H1 (cell line): Measurements from ENCODE around the gene COL25A1. TPM values are rescaled to one million over a fixed set of nuclear protein-coding genes. Genes with fewer than 3 reads are reported as not detected.

ENCODE experiments used
- CTCF ChIA-PET: fragments of 300-600 bp; sonication (Branson Sonifier 250); formaldehyde crosslinking; loops from one replicate; lab custom pipeline; 2021; ENCODE audit not compliant: partially characterized antibody; lab: Charles Lee
- POLR2A ChIA-PET: fragments of 300-600 bp; sonication (Branson Sonifier 250); formaldehyde crosslinking; loops from one replicate; lab custom pipeline; 2021; ENCODE audit warnings: inconsistent platforms; ENCODE audit not compliant: partially characterized antibody; lab: Charles Lee
- DNase-seq, 2 experiments: peaks; one replicate each; pipeline versions ENCODE4 v3.0.0 to v3.0.0-alpha.2; 2010 to 2022; ENCODE audit warnings: low spot score in 2 of 2, low read depth in 1 of 2, mixed read lengths in 1 of 2
- FAIRE-seq: peaks from 2 replicates; lab custom pipeline; 2011; peaks lifted over from hg19 to GRCh38; lab: Jason Lieb, UNC
- H2AFZ ChIP-seq: 2 replicates; pipeline ENCODE4 v1.8.1; 2012; ENCODE audit warnings: low read length, inconsistent platforms
- H2AK5ac ChIP-seq: 2 replicates; pipeline ENCODE4 v1.6.1; 2013; ENCODE audit warnings: low read depth, low read length
- H2BK120ac ChIP-seq: replicated peaks from 2 replicates; pipeline ENCODE3; 2013; ENCODE audit warnings: low read depth, low read length, inconsistent platforms
- H2BK12ac ChIP-seq: 2 replicates; pipeline ENCODE4 v1.6.1; 2013; ENCODE audit warnings: low read depth, low read length
- H2BK15ac ChIP-seq: 2 replicates; pipeline ENCODE4 v1.6.1; 2013; ENCODE audit warnings: low read length
- H2BK20ac ChIP-seq: 2 replicates; pipeline ENCODE4 v1.6.1; 2013; ENCODE audit warnings: low read length
- H2BK5ac ChIP-seq: 2 replicates; pipeline ENCODE4 v1.6.1; 2013; ENCODE audit warnings: low read depth, low read length
- H3K14ac ChIP-seq: 2 replicates; pipeline ENCODE4 v1.6.1; 2013; ENCODE audit warnings: inconsistent platforms; ENCODE audit not compliant: insufficient read length
- H3K18ac ChIP-seq: 2 replicates; pipeline ENCODE4 v1.6.1; 2013; ENCODE audit warnings: low read length; ENCODE audit errors: extremely low read depth
- H3K23ac ChIP-seq: 2 replicates; pipeline ENCODE4 v1.6.1; 2013; ENCODE audit warnings: inconsistent platforms; ENCODE audit not compliant: insufficient read length
- H3K23me2 ChIP-seq: 2 replicates; pipeline ENCODE4 v1.6.1; 2013; ENCODE audit warnings: low read depth, low read length
- H3K27ac ChIP-seq: 2 replicates; pipeline ENCODE4 v1.6.1; 2011; ENCODE audit warnings: low read depth, low read length, inconsistent platforms
- H3K27me3 ChIP-seq, 4 experiments: replicated peaks in 1 of 4; 1 replicate in 1 of 4; 2 replicates in 3 of 4; pipeline versions ENCODE4 v1.6.1 to v1.8.1; 2011 to 2013; ENCODE audit warnings: low read length in 3 of 4, mild to moderate bottlenecking in 3 of 4, inconsistent platforms in 2 of 4, mixed read lengths in 2 of 4, moderate library complexity in 1 of 4; ENCODE audit not compliant: control insufficient read depth in 3 of 4, insufficient read depth in 3 of 4; ENCODE audit errors: extremely low read depth in 1 of 4
- H3K36me3 ChIP-seq, 4 experiments: 2 replicates each; pipeline versions ENCODE4 v1.6.1 to v1.8.1; 2011 to 2013; ENCODE audit warnings: mild to moderate bottlenecking in 4 of 4, low read length in 3 of 4, moderate library complexity in 2 of 4, control low read depth in 1 of 4, inconsistent platforms in 1 of 4; ENCODE audit not compliant: insufficient read depth in 4 of 4, control insufficient read depth in 2 of 4
- H3K4ac ChIP-seq: replicated peaks from 2 replicates; pipeline ENCODE3; 2013; ENCODE audit warnings: low read length, low read depth, mixed read lengths, inconsistent platforms; ENCODE audit not compliant: insufficient read length
- H3K4me1 ChIP-seq, 4 experiments: replicated peaks in 1 of 4; 1 replicate in 1 of 4; 2 replicates in 3 of 4; pipeline versions ENCODE4 v1.6.1 to v1.8.1; 2011 to 2013; ENCODE audit warnings: low read length in 3 of 4, inconsistent platforms in 2 of 4, mixed read lengths in 1 of 4; ENCODE audit not compliant: insufficient read depth in 4 of 4, control insufficient read depth in 3 of 4
- H3K4me2 ChIP-seq, 2 experiments: 2 replicates each; pipeline versions ENCODE4 v1.6.1 to v1.8.1; 2011 to 2013; ENCODE audit warnings: low read depth in 2 of 2, low read length in 2 of 2, control low read depth in 1 of 2, inconsistent platforms in 1 of 2, mild to moderate bottlenecking in 1 of 2; ENCODE audit not compliant: insufficient read depth in 1 of 2
- H3K4me3 ChIP-seq, 4 experiments: fragments of 200-600, 300-600 bp in 1 of 4; sonication (generic), shearing (Covaris generic), sonication (Bioruptor Twin) in 1 of 4; 2 replicates each; pipeline versions ENCODE4 v1.5.1 to v1.8.1; 2011 to 2016; ENCODE audit warnings: low read length in 4 of 4, low read depth in 3 of 4, control low read depth in 2 of 4, inconsistent platforms in 2 of 4, mild to moderate bottlenecking in 2 of 4, mixed read lengths in 1 of 4, moderate library complexity in 1 of 4; ENCODE audit not compliant: insufficient read depth in 2 of 4; ENCODE audit errors: extremely low read depth in 1 of 4
- H3K56ac ChIP-seq: replicated peaks from 2 replicates; pipeline ENCODE3; 2013; ENCODE audit warnings: low read depth, mild to moderate bottlenecking, mixed read lengths, low read length, inconsistent platforms; ENCODE audit not compliant: insufficient read length
- H3K79me1 ChIP-seq: 2 replicates; pipeline ENCODE4 v1.6.1; 2013; ENCODE audit warnings: low read depth, low read length, control low read depth
- H3K79me2 ChIP-seq, 2 experiments: 2 replicates each; pipeline versions ENCODE4 v1.6.1 to v1.8.1; 2012 to 2013; ENCODE audit warnings: low read length in 2 of 2, mild to moderate bottlenecking in 2 of 2, inconsistent platforms in 1 of 2; ENCODE audit not compliant: insufficient read depth in 2 of 2, control insufficient read depth in 1 of 2
- H3K9ac ChIP-seq, 4 experiments: replicated peaks in 1 of 4; 1 replicate in 1 of 4; 2 replicates in 3 of 4; pipeline versions ENCODE4 v1.6.1 to v1.8.1; 2011 to 2013; ENCODE audit warnings: low read depth in 3 of 4, low read length in 3 of 4, control low read depth in 2 of 4, mild to moderate bottlenecking in 2 of 4, moderate library complexity in 2 of 4, inconsistent platforms in 1 of 4; ENCODE audit errors: extremely low read depth in 1 of 4
- H3K9me3 ChIP-seq, 2 experiments: 2 replicates each; pipeline versions ENCODE4 v1.6.1 to v1.8.1; 2012 to 2013; ENCODE audit warnings: mild to moderate bottlenecking in 2 of 2, moderate library complexity in 2 of 2, control low read depth in 1 of 2, inconsistent platforms in 1 of 2, low read depth in 1 of 2, low read length in 1 of 2, mixed read lengths in 1 of 2; ENCODE audit not compliant: insufficient read depth in 2 of 2
- H4K20me1 ChIP-seq, 2 experiments: replicated peaks in 1 of 2; 2 replicates each; pipeline versions ENCODE3 to v1.8.1; 2011 to 2013; ENCODE audit warnings: inconsistent platforms in 2 of 2, low read length in 2 of 2, mild to moderate bottlenecking in 1 of 2; ENCODE audit not compliant: insufficient read depth in 2 of 2, control insufficient read depth in 1 of 2
- H4K5ac ChIP-seq: 2 replicates; pipeline ENCODE4 v1.6.1; 2013; ENCODE audit warnings: low read length, low read depth, mixed read lengths, inconsistent platforms; ENCODE audit not compliant: insufficient read length
- H4K8ac ChIP-seq: 2 replicates; pipeline ENCODE4 v1.8.0; 2013; ENCODE audit warnings: mild to moderate bottlenecking, moderate library complexity, low read length, inconsistent platforms; ENCODE audit not compliant: insufficient read depth; ENCODE audit errors: extremely low read depth
- H4K91ac ChIP-seq: replicated peaks from 2 replicates; pipeline ENCODE3; 2013; ENCODE audit warnings: low read length, mixed read lengths, inconsistent platforms; ENCODE audit not compliant: insufficient read length
- BCL11A ChIP-seq, 2 experiments: IDR thresholded peaks; one replicate each; pipeline ENCODE4 v1.6.1; 2011; ENCODE audit warnings: low read depth in 2 of 2, low read length in 2 of 2, mild to moderate bottlenecking in 2 of 2
- CHD2 ChIP-seq: IDR thresholded peaks from 2 replicates; pipeline ENCODE4 v1.6.1; 2012; ENCODE audit warnings: low read length, improper control_type of control experiment
- CTCF ChIP-seq, 3 experiments: IDR thresholded peaks; 1 replicate in 2 of 3; 2 replicates in 1 of 3; pipeline versions ENCODE4 v1.5.1 to v1.6.1; 2011; ENCODE audit warnings: low read length in 3 of 3, mild to moderate bottlenecking in 3 of 3, inconsistent platforms in 2 of 3, low read depth in 1 of 3, moderate library complexity in 1 of 3; ENCODE audit not compliant: insufficient read depth in 1 of 3; ENCODE audit errors: control extremely low read depth in 1 of 3
- EP300 ChIP-seq, 2 experiments: IDR thresholded peaks; 1 replicate in 1 of 2; 2 replicates in 1 of 2; pipeline ENCODE4 v1.6.1; 2011 to 2012; ENCODE audit warnings: low read depth in 2 of 2, low read length in 2 of 2, mild to moderate bottlenecking in 2 of 2, borderline replicate concordance in 1 of 2, inconsistent platforms in 1 of 2, moderate library complexity in 1 of 2
- KDM4A ChIP-seq: IDR thresholded peaks from one replicate; pipeline ENCODE4 v1.7.1; 2012; ENCODE audit warnings: low read depth, mild to moderate bottlenecking, moderate library complexity, low read length, inconsistent platforms; ENCODE audit not compliant: severe bottlenecking
- NANOG ChIP-seq: IDR thresholded peaks from 2 replicates; pipeline ENCODE4 v1.6.1; 2011; ENCODE audit warnings: low read length, low read depth, mild to moderate bottlenecking, inconsistent platforms; ENCODE audit not compliant: insufficient read depth, poor library complexity, severe bottlenecking
- PHF8 ChIP-seq: fragments of 200-600 bp; sonication (generic); conservative IDR thresholded peaks from 2 replicates; pipeline ENCODE4 v1.7.1; 2012; ENCODE audit warnings: low read depth, mild to moderate bottlenecking, inconsistent platforms, low read length, moderate library complexity
- RBBP5 ChIP-seq: IDR thresholded peaks from 2 replicates; pipeline ENCODE4 v1.7.1; 2012; ENCODE audit warnings: low read depth, mild to moderate bottlenecking, inconsistent platforms, low read length, moderate library complexity, borderline replicate concordance
- SIRT6 ChIP-seq: IDR thresholded peaks from one replicate; pipeline ENCODE4 v1.7.1; 2012; ENCODE audit warnings: low read length, inconsistent platforms
- SP2 ChIP-seq: IDR thresholded peaks from 2 replicates; pipeline ENCODE4 v1.6.1; 2012; ENCODE audit warnings: mild to moderate bottlenecking, low read length, inconsistent platforms
- TAF1 ChIP-seq: IDR thresholded peaks from 2 replicates; pipeline ENCODE4 v1.6.1; 2011; ENCODE audit warnings: mild to moderate bottlenecking, low read depth, low read length
- WGBS, 2 experiments: shearing (Covaris generic) in 1 of 2; methylation state at CpG; one replicate each; pipeline versions ENCODE4 v1.1.6 to v1.1.7; 2013 to 2015; ENCODE audit warnings: low lambda C conversion rate in 2 of 2, mixed read lengths in 2 of 2, inconsistent platforms in 1 of 2, low coverage in 1 of 2, missing lambda C conversion rate in 1 of 2; ENCODE audit not compliant: insufficient replicate concordance in 2 of 2, insufficient coverage in 1 of 2, insufficient read length in 1 of 2; ENCODE audit errors: extremely low coverage in 1 of 2, missing lambda C conversion rate in 1 of 2; 5-methylcytosine and 5-hydroxymethylcytosine counted together
- polyA plus RNA-seq, 7 experiments: library from polyadenylated mRNA; depleted of rRNA in 3 of 7; stranded (reverse) in 5 of 7; unstranded in 2 of 7; fragments of >200 nt in 5 of 7; fragments of 200-250 nt in 2 of 7; gene quantifications; 1 replicate in 5 of 7; 2 replicates in 1 of 7; 4 replicates in 1 of 7; pipeline versions ENCODE4 v1.2.1 to v1.2.3, GENCODE V29; 2011 to 2013; ENCODE audit warnings: missing spikeins in 2 of 7, mixed read lengths in 2 of 7
- total RNA-seq: library from RNA; stranded (reverse); fragmentation: NEBNext Ultra II Directional; extraction: Animal tissue kit (Norgen Biotek cat#: 25700); gene quantifications from 2 replicates; pipeline ENCODE4 v1.2.1, GENCODE V29; 2021
- TF ChIP-seq, protein P1 (sequence below): IDR thresholded peaks from 2 replicates; pipeline ENCODE4 v1.6.1; 2012; ENCODE audit warnings: inconsistent platforms

Gene COL25A1
- total and polyA plus RNA-seq, 2 of the 8 experiments (the other 6 are each of a cell fraction or from before 2014, with no cell fraction given), result 1.1 to 8.3 TPM

DNA sequence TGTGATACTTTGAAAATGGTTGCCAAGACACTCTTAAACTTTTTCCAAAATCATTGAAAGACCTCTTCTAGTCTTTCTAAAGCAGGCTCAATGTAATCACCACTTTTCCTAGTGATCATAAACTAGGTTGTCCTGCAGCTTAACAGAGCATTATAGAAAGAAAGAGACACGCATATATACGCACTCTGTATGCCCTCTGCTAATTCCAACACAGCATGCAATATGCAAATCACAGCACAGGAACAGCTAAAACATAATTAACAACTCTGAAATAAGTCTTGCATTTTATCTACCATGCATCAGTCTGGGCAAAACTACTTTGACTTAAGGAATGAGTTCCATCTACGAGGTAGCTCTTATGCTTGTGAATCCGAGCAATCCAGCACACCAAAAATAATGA, 94.6 kb downstream of the COL25A1 start:
- H3K9ac ChIP-seq, result no peak overlapping the region
- no peak overlapping the region for H2BK20ac ChIP-seq
- no peak overlapping the region for H2BK15ac ChIP-seq
- no peaks in the 10 kb centered on the region for H3K79me1 ChIP-seq
- no peaks in the 10 kb centered on the region for H3K9me3 ChIP-seq
- no peak for DNase-seq
- H2BK5ac ChIP-seq, result no peak overlapping the region
- H2BK12ac ChIP-seq, result no peak overlapping the region
- H4K91ac ChIP-seq, result no peak overlapping the region
- no peak overlapping the region for H4K8ac ChIP-seq
- H2BK120ac ChIP-seq, result no peak overlapping the region
- CTCF ChIA-PET, result no interaction called here
- H3K36me3 ChIP-seq, result no peaks in the 10 kb centered on the region
- FAIRE-seq, result no peak
- no peaks in the 10 kb centered on the region for H3K23me2 ChIP-seq
- no peak overlapping the region for H4K5ac ChIP-seq
- no peaks in the 10 kb centered on the region for H3K27me3 ChIP-seq
- H3K23ac ChIP-seq, result no peak overlapping the region
- H2AK5ac ChIP-seq, result no peak overlapping the region
- H3K4me2 ChIP-seq, result no peak overlapping the region
- H3K4me1 ChIP-seq, result peaks cover 0 to 3% (median 0%) of the 10 kb centered on the region in 4 experiments; a peak in 1 of 7 replicates
- no peaks in the 10 kb centered on the region for H4K20me1 ChIP-seq
- no peak overlapping the region for H3K4me3 ChIP-seq
- POLR2A ChIA-PET, result no interaction called here
- H3K79me2 ChIP-seq, result no peaks in the 10 kb centered on the region
- no peak overlapping the region for H2AFZ ChIP-seq
- no peak overlapping the region for H3K56ac ChIP-seq
- WGBS, 2 experiments, result 84% methylated on average over 4 of the region's 4 CpGs; no CpG with 5 or more reads in 1 of the 2 experiments
- no peak overlapping the region for H3K18ac ChIP-seq
- TF ChIP-seq PHF8, result no peak
- no peak for TF ChIP-seq SIRT6
- no peak for TF ChIP-seq KDM4A
- TF ChIP-seq CHD2, result no peak
- no peak for TF ChIP-seq EP300 (IDR thresholded peaks at IDR 0.05; ENCODE audit: borderline replicate concordance in 1 of 2, low read depth in 2 of 2, low read length in 2 of 2)
- no peak for TF ChIP-seq SP2
- no peak for TF ChIP-seq RBBP5
- no peak for TF ChIP-seq TAF1
- TF ChIP-seq CTCF (IDR thresholded peaks at IDR 0.05; ENCODE audit: control extremely low read depth in 1 of 3, insufficient read depth in 1 of 3, low read depth in 1 of 3, low read length in 3 of 3), result no peak
- no peak for TF ChIP-seq NANOG
- TF ChIP-seq BCL11A (IDR thresholded peaks at IDR 0.05; ENCODE audit: low read depth in 2 of 2, low read length in 2 of 2), result no peak
- TF ChIP-seq, protein P1, sequence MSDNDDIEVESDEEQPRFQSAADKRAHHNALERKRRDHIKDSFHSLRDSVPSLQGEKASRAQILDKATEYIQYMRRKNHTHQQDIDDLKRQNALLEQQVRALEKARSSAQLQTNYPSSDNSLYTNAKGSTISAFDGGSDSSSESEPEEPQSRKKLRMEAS, result no peak
- H3K14ac ChIP-seq, result no peak overlapping the region
- no peak overlapping the region for H3K4ac ChIP-seq
- H3K27ac ChIP-seq, result no peak overlapping the region
